ENCODE data around the gene ING2. TPM values are rescaled to one million over a fixed set of nuclear protein-coding genes. Genes with fewer than 3 reads are reported as not detected.

ING2 gene
- total and polyA plus RNA-seq, 12 donors, result 18.9 to 119 (median 43.6) TPM

DNA sequence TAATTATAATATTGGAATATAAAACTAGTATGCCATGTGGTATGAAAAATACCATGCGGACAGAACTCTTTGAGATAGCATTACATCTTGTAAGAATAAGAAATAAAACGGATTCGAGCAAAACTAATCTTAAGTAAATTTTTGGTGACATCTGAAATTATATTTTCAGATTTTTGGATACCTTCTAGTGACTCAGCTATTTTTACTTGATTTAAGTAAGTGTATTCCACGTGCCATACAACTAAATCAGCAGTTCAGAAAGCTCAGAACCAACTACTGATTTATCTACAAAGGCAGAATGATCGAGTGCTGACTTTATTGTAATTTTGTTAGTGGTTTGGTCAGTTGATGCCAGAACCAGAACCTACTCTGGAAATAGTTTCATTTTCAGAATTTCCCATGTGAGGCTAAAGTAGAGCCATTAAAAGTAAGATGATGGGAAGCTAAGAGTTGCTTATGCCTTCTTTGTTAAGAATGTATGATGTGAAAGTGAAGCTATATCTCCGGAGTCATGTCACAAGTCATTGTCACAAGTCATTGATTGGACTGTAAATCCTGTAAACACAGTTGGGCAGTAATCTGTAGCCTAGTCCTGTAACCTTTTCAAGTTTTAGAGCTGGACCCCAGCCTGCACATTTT, 4.0 kb downstream of the ING2 start:
- peak overlapping the region in 3 of 5 donors; percentile 58 to 99 (median 61) for H3K27ac ChIP-seq
- intact Hi-C loops (cut with DNase I), result loop anchor here in 1 of 2 donors (10.0 kb wide), 1 partner anchor 146 kb away; the partner anchor contains the start of genes RWDD4 and TRAPPC11

DNA sequence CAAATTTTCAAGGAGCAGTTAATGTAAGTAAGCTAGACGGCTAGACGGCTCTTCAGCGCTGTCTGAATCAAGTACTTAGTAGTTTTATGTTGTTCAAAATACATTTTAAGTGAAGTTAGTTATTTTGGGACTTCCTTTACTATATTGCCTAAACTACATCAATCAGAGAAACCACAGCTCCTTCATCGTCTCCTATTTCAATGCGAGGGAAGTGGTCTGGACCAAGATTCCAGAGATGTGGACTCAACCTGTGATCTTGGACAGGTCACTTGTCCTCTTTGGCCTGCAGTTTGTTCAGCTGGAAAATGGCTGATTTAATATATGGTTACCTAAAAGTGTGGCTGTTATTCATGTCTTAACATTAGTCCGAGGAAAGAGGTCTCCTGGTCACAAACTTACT, 10.6 kb downstream of the ING2 start:
- no peaks in the 10 kb centered on the region for H3K4me1 ChIP-seq (replicated peaks in 1 of 2)
- no peaks in the 10 kb centered on the region for H3K9me3 ChIP-seq (replicated peaks in 1 of 3)
- DNase-seq, result no peak
- peaks cover 0 to 28% of the 10 kb centered on the region in 2 donors for H3K36me3 ChIP-seq (replicated peaks in 1 of 2)
- WGBS, 4 donors, result 80 to 85% (median 82%) methylated on average over 6 of the region's 6 CpGs
- no peak overlapping the region for H3K4me3 ChIP-seq
- no peaks in the 10 kb centered on the region for H3K27me3 ChIP-seq
- no peak for TF ChIP-seq POLR2A (IDR thresholded peaks at IDR 0.05)
- TF ChIP-seq, protein P1, sequence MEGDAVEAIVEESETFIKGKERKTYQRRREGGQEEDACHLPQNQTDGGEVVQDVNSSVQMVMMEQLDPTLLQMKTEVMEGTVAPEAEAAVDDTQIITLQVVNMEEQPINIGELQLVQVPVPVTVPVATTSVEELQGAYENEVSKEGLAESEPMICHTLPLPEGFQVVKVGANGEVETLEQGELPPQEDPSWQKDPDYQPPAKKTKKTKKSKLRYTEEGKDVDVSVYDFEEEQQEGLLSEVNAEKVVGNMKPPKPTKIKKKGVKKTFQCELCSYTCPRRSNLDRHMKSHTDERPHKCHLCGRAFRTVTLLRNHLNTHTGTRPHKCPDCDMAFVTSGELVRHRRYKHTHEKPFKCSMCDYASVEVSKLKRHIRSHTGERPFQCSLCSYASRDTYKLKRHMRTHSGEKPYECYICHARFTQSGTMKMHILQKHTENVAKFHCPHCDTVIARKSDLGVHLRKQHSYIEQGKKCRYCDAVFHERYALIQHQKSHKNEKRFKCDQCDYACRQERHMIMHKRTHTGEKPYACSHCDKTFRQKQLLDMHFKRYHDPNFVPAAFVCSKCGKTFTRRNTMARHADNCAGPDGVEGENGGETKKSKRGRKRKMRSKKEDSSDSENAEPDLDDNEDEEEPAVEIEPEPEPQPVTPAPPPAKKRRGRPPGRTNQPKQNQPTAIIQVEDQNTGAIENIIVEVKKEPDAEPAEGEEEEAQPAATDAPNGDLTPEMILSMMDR (IDR thresholded peaks at IDR 0.05), result no peak
- intact Hi-C loops (cut with DNase I), result no loop called here
- no peak overlapping the region for H3K27ac ChIP-seq

More for the DNA sequence above, 4.0 kb downstream of the ING2 start:
- no peak for DNase-seq
- Histone ChIP-seq H3K4me3 (peak overlapping the region in 1 of 4 donors; percentile 24), H3K9me3 (replicated peaks in 1 of 3) (no peaks in the 10 kb centered on the region), H3K27me3 (no peaks in the 10 kb centered on the region), H3K36me3 (replicated peaks in 1 of 2) (peaks cover 0 to 32% of the 10 kb centered on the region in 2 donors), H3K4me1 (replicated peaks in 1 of 2) (peaks cover 6 to 23% of the 10 kb centered on the region in 2 donors)
- WGBS, 4 donors, result 40 to 44% (median 42%) methylated on average over 6 of the region's 6 CpGs
- TF ChIP-seq POLR2A (IDR thresholded peaks at IDR 0.05), result no peak
- TF ChIP-seq, protein P1 (IDR thresholded peaks at IDR 0.05), result no peak

DNA sequence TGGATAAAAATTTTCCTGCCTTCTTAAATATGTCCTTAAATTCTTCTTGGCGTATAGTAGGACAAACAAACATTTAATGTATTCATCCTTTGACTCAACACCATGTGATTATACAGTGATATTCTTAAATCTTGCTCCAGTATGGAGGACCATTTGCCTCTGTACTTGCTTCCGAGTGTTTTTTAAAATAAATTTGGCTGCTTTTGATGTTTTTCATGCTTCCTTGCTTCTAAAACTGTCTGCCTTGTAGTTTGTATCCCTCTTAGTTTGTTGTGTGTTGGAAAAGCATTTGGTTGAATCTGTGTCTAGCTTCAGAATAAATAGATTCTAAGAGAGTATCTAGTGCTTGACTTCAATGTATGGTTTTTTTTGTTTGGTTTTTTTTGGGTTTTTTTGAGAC, 12.3 kb downstream of the ING2 start:
- no peak overlapping the region for H3K27ac ChIP-seq
- no peaks in the 10 kb centered on the region for H3K4me1 ChIP-seq (replicated peaks in 1 of 2)
- H3K27me3 ChIP-seq, result no peaks in the 10 kb centered on the region
- peaks cover 0 to 10% of the 10 kb centered on the region in 2 donors for H3K36me3 ChIP-seq (replicated peaks in 1 of 2)
- WGBS, 4 donors, result 67 to 85% (median 79%) methylated on average over 2 of the region's 2 CpGs
- TF ChIP-seq, protein P1 (IDR thresholded peaks at IDR 0.05), result no peak
- no peak for TF ChIP-seq POLR2A (IDR thresholded peaks at IDR 0.05)
- H3K4me3 ChIP-seq, result no peak overlapping the region
- no peak for DNase-seq
- H3K9me3 ChIP-seq (replicated peaks in 1 of 3), result no peaks in the 10 kb centered on the region
- intact Hi-C loops (cut with DNase I), result no loop called here

DNA sequence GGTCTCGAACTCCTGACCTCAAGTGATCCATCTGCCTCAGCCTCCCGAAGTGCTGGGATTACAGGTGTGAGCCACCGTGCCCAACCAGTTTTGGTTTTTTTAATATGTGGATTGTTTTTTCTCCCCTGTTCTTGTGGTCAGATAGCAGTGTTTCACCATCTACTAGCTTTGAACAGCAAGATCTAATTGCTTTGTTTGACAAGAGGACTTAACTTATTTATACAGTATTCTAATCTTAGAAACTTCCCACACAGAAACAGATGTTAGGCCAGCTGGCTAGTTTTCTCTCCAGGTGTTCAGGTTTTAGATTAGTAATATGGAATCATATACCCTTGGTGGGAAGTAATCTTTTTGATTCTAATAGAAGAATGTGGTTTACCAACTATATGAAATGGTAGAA, 12.9 kb downstream of the ING2 start:
- H3K36me3 ChIP-seq (replicated peaks in 1 of 2), result peaks cover 0 to 4% of the 10 kb centered on the region in 2 donors
- peaks cover 0 to 2% of the 10 kb centered on the region in 2 donors for H3K4me1 ChIP-seq (replicated peaks in 1 of 2)
- H3K27ac ChIP-seq, result no peak overlapping the region
- H3K27me3 ChIP-seq, result no peaks in the 10 kb centered on the region
- intact Hi-C loops (cut with DNase I), result no loop called here
- no peak for TF ChIP-seq POLR2A (IDR thresholded peaks at IDR 0.05)
- TF ChIP-seq, protein P1 (IDR thresholded peaks at IDR 0.05), result no peak
- 88 to 95% (median 92%) methylated on average over 3 of the region's 3 CpGs for WGBS, 4 donors
- no peaks in the 10 kb centered on the region for H3K9me3 ChIP-seq (replicated peaks in 1 of 3)
- no peak overlapping the region for H3K4me3 ChIP-seq
- DNase-seq, result no peak
